ENCODE measurements around the gene PALD1.

The PALD1 gene

GRCh38 chr10:70495691-70496261, 17.2 kb downstream of the PALD1 start:
- Histone ChIP-seq H3K4me1 (ENCODE audit: control insufficient read depth, insufficient read depth, low read length, poor library complexity, severe bottlenecking) (no peaks in the 10 kb centered on the region), H3K4me3 (ENCODE audit: insufficient read depth, low read depth, low read length, poor library complexity, severe bottlenecking) (no peak overlapping the region), H3K36me3 (ENCODE audit: control insufficient read depth, insufficient read depth, low read length) (no peaks in the 10 kb centered on the region), H3K27me3 (replicated peaks; ENCODE audit: control insufficient read depth, insufficient read depth, low read length, poor library complexity, severe bottlenecking) (no peaks in the 10 kb centered on the region), H3K27ac (ENCODE audit: insufficient read depth, low read length, poor library complexity, severe bottlenecking) (no peak overlapping the region), H3K9me3 (ENCODE audit: control insufficient read depth, low read length) (no peaks in the 10 kb centered on the region)
- no peak for DNase-seq

GRCh38 chr10:70496341-70497119, 18.0 kb downstream of the PALD1 start:
- H3K9me3 ChIP-seq (ENCODE audit: control insufficient read depth, low read length) = no peaks in the 10 kb centered on the region
- H3K27ac ChIP-seq (ENCODE audit: insufficient read depth, low read length, poor library complexity, severe bottlenecking) = no peak overlapping the region
- H3K4me3 ChIP-seq (ENCODE audit: insufficient read depth, low read depth, low read length, poor library complexity, severe bottlenecking) = no peak overlapping the region
- H3K4me1 ChIP-seq (ENCODE audit: control insufficient read depth, insufficient read depth, low read length, poor library complexity, severe bottlenecking) = no peaks in the 10 kb centered on the region
- no peaks in the 10 kb centered on the region for H3K36me3 ChIP-seq (ENCODE audit: control insufficient read depth, insufficient read depth, low read length)
- DNase-seq = no peak
- H3K27me3 ChIP-seq (replicated peaks; ENCODE audit: control insufficient read depth, insufficient read depth, low read length, poor library complexity, severe bottlenecking) = no peaks in the 10 kb centered on the region

- Histone ChIP-seq H3K4me1 (ENCODE audit: control insufficient read depth, insufficient read depth, low read length, poor library complexity, severe bottlenecking) (no peaks in the 10 kb centered on the region), H3K4me3 (ENCODE audit: insufficient read depth, low read depth, low read length, poor library complexity, severe bottlenecking) (no peak overlapping the region), H3K27ac (ENCODE audit: insufficient read depth, low read length, poor library complexity, severe bottlenecking) (no peak overlapping the region), H3K36me3 (ENCODE audit: control insufficient read depth, insufficient read depth, low read length) (no peaks in the 10 kb centered on the region), H3K27me3 (replicated peaks; ENCODE audit: control insufficient read depth, insufficient read depth, low read length, poor library complexity, severe bottlenecking) (no peaks in the 10 kb centered on the region), H3K9me3 (ENCODE audit: control insufficient read depth, low read length) (no peaks in the 10 kb centered on the region)
- no peak for DNase-seq
These were observed 18.6 kb downstream of the PALD1 start for GRCh38 chr10:70497120-70497545.

- Histone ChIP-seq H3K27me3 (replicated peaks; ENCODE audit: control insufficient read depth, insufficient read depth, low read length, poor library complexity, severe bottlenecking) (no peaks in the 10 kb centered on the region), H3K27ac (ENCODE audit: insufficient read depth, low read length, poor library complexity, severe bottlenecking) (no peak overlapping the region), H3K36me3 (ENCODE audit: control insufficient read depth, insufficient read depth, low read length) (no peaks in the 10 kb centered on the region), H3K4me1 (ENCODE audit: control insufficient read depth, insufficient read depth, low read length, poor library complexity, severe bottlenecking) (no peaks in the 10 kb centered on the region), H3K9me3 (ENCODE audit: control insufficient read depth, low read length) (no peaks in the 10 kb centered on the region), H3K4me3 (ENCODE audit: insufficient read depth, low read depth, low read length, poor library complexity, severe bottlenecking) (no peak overlapping the region)
- no peak for DNase-seq
These were observed 20.6 kb downstream of the PALD1 start for GRCh38 chr10:70498970-70499835.

- Histone ChIP-seq H3K27ac (ENCODE audit: insufficient read depth, low read length, poor library complexity, severe bottlenecking) (no peak overlapping the region), H3K4me1 (ENCODE audit: control insufficient read depth, insufficient read depth, low read length, poor library complexity, severe bottlenecking) (no peaks in the 10 kb centered on the region), H3K9me3 (ENCODE audit: control insufficient read depth, low read length) (no peaks in the 10 kb centered on the region), H3K27me3 (replicated peaks; ENCODE audit: control insufficient read depth, insufficient read depth, low read length, poor library complexity, severe bottlenecking) (no peaks in the 10 kb centered on the region), H3K4me3 (ENCODE audit: insufficient read depth, low read depth, low read length, poor library complexity, severe bottlenecking) (no peak overlapping the region), H3K36me3 (ENCODE audit: control insufficient read depth, insufficient read depth, low read length) (no peaks in the 10 kb centered on the region)
- no peak for DNase-seq
These were observed 21.2 kb downstream of the PALD1 start for GRCh38 chr10:70499836-70500167.

GRCh38 chr10:70500368-70500767, 21.8 kb downstream of the PALD1 start:
- no peaks in the 10 kb centered on the region for H3K27me3 ChIP-seq (replicated peaks; ENCODE audit: control insufficient read depth, insufficient read depth, low read length, poor library complexity, severe bottlenecking)
- H3K9me3 ChIP-seq (ENCODE audit: control insufficient read depth, low read length) = no peaks in the 10 kb centered on the region
- no peak overlapping the region for H3K4me3 ChIP-seq (ENCODE audit: insufficient read depth, low read depth, low read length, poor library complexity, severe bottlenecking)
- H3K36me3 ChIP-seq (ENCODE audit: control insufficient read depth, insufficient read depth, low read length) = no peaks in the 10 kb centered on the region
- no peak overlapping the region for H3K27ac ChIP-seq (ENCODE audit: insufficient read depth, low read length, poor library complexity, severe bottlenecking)
- H3K4me1 ChIP-seq (ENCODE audit: control insufficient read depth, insufficient read depth, low read length, poor library complexity, severe bottlenecking) = no peaks in the 10 kb centered on the region
- DNase-seq = no peak

GRCh38 chr10:70500812-70501301, 22.3 kb downstream of the PALD1 start:
- Histone ChIP-seq H3K4me3 (ENCODE audit: insufficient read depth, low read depth, low read length, poor library complexity, severe bottlenecking) (no peak overlapping the region), H3K36me3 (ENCODE audit: control insufficient read depth, insufficient read depth, low read length) (no peaks in the 10 kb centered on the region), H3K27ac (ENCODE audit: insufficient read depth, low read length, poor library complexity, severe bottlenecking) (no peak overlapping the region), H3K9me3 (ENCODE audit: control insufficient read depth, low read length) (no peaks in the 10 kb centered on the region), H3K4me1 (ENCODE audit: control insufficient read depth, insufficient read depth, low read length, poor library complexity, severe bottlenecking) (no peaks in the 10 kb centered on the region), H3K27me3 (replicated peaks; ENCODE audit: control insufficient read depth, insufficient read depth, low read length, poor library complexity, severe bottlenecking) (no peaks in the 10 kb centered on the region)
- DNase-seq = no peak

GRCh38 chr10:70502406-70502805, 23.8 kb downstream of the PALD1 start:
- Histone ChIP-seq H3K9me3 (ENCODE audit: control insufficient read depth, low read length) (no peaks in the 10 kb centered on the region), H3K4me3 (ENCODE audit: insufficient read depth, low read depth, low read length, poor library complexity, severe bottlenecking) (no peak overlapping the region), H3K36me3 (ENCODE audit: control insufficient read depth, insufficient read depth, low read length) (no peaks in the 10 kb centered on the region), H3K27me3 (replicated peaks; ENCODE audit: control insufficient read depth, insufficient read depth, low read length, poor library complexity, severe bottlenecking) (no peaks in the 10 kb centered on the region), H3K27ac (ENCODE audit: insufficient read depth, low read length, poor library complexity, severe bottlenecking) (no peak overlapping the region), H3K4me1 (ENCODE audit: control insufficient read depth, insufficient read depth, low read length, poor library complexity, severe bottlenecking) (no peaks in the 10 kb centered on the region)
- no peak for DNase-seq

- H3K4me3 ChIP-seq (ENCODE audit: insufficient read depth, low read depth, low read length, poor library complexity, severe bottlenecking) = no peak overlapping the region
These were observed 25.2 kb downstream of the PALD1 start for GRCh38 chr10:70503776-70504175.

More at GRCh38 chr10:70503776-70504175, 25.2 kb downstream of the PALD1 start:
- no peaks in the 10 kb centered on the region for H3K27me3 ChIP-seq (replicated peaks; ENCODE audit: control insufficient read depth, insufficient read depth, low read length, poor library complexity, severe bottlenecking)
- H3K4me1 ChIP-seq (ENCODE audit: control insufficient read depth, insufficient read depth, low read length, poor library complexity, severe bottlenecking) = no peaks in the 10 kb centered on the region
- H3K9me3 ChIP-seq (ENCODE audit: control insufficient read depth, low read length) = no peaks in the 10 kb centered on the region
- no peak for DNase-seq
- H3K36me3 ChIP-seq (ENCODE audit: control insufficient read depth, insufficient read depth, low read length) = no peaks in the 10 kb centered on the region
- H3K27ac ChIP-seq (ENCODE audit: insufficient read depth, low read length, poor library complexity, severe bottlenecking) = no peak overlapping the region
